Gastroesophageal sphincter (tissue), 4 donors: Measurements from ENCODE around the gene SEMA4A. TPM values are rescaled to one million over a fixed set of nuclear protein-coding genes. Genes with fewer than 3 reads are reported as not detected.
A peak's percentile ranks its signal among the peaks of the same experiment; 100 is the strongest.

Experiments used
- ATAC-seq: fragments of 150-250 bp; one replicate; pipeline ENCODE4 v1.9.1; 2016; ENCODE audit warnings: mild to moderate bottlenecking, moderate library complexity
- H3K27ac ChIP-seq, 4 donors: fragments of 200-600 bp; sonication (generic) in 3 of 4; 1 replicate in 3 of 4; 2 replicates in 1 of 4; pipeline ENCODE4 v1.5.1; 2016 to 2019
- H3K27me3 ChIP-seq: fragments of 200-600 bp; sonication (generic); one replicate; pipeline ENCODE4 v1.5.1; 2019
- H3K36me3 ChIP-seq, 2 donors: fragments of 200-600 bp; sonication (generic); one replicate each; pipeline ENCODE4 v1.5.1; 2019; ENCODE audit warnings: control low read depth in 1 of 2
- H3K4me1 ChIP-seq, 3 donors: fragments of 200-600 bp; sonication (generic); 1 replicate in 2 of 3; 2 replicates in 1 of 3; pipeline ENCODE4 v1.5.1; 2016 to 2019; ENCODE audit warnings: control low read depth in 2 of 3
- H3K4me3 ChIP-seq, 2 donors: fragments of 200-600 bp; sonication (generic); one replicate each; pipeline ENCODE4 v1.5.1; 2019; ENCODE audit warnings: mild to moderate bottlenecking in 1 of 2, moderate library complexity in 1 of 2
- H3K9me3 ChIP-seq, 3 donors: fragments of 200-600 bp; sonication (generic); one replicate each; pipeline ENCODE4 v1.5.1; 2017 to 2019; ENCODE audit warnings: control low read depth in 2 of 3
- EP300 ChIP-seq: sonication (generic); formaldehyde crosslinking; IDR thresholded peaks from one replicate; pipeline ENCODE4 v1.6.1; 2017; ENCODE audit warnings: antibody characterized with exemption, mild to moderate bottlenecking
- POLR2A ChIP-seq, 2 donors: fragments of 450-650 bp; IDR thresholded peaks; one replicate each; pipeline ENCODE4 v1.6.1; 2017; ENCODE audit warnings: antibody characterized with exemption in 2 of 2, mild to moderate bottlenecking in 2 of 2, moderate library complexity in 1 of 2
- POLR2AphosphoS5 ChIP-seq: sonication (generic); formaldehyde crosslinking; IDR thresholded peaks from one replicate; pipeline ENCODE4 v1.6.1; 2017; ENCODE audit warnings: antibody characterized with exemption
- WGBS, 2 donors: methylation state at CpG; one replicate each; pipeline ENCODE4 v1.1.5; 2018; ENCODE audit warnings: low coverage in 1 of 2; 5-methylcytosine and 5-hydroxymethylcytosine counted together
- total RNA-seq, 4 donors: library from RNA; depleted of rRNA; stranded (reverse); fragments of >200 nt; gene quantifications; one replicate each; pipeline ENCODE4 v1.1.0, GENCODE V29; 2016
- TF ChIP-seq, protein P1 (sequence below), 4 experiments: fragments of 200-600 bp in 2 of 4; fragments of 450-650 bp in 2 of 4; sonication (generic) in 1 of 4; IDR thresholded peaks; one replicate each; pipeline ENCODE4 v1.5.1; 2017 to 2019; ENCODE audit warnings: antibody characterized with exemption in 4 of 4, mild to moderate bottlenecking in 2 of 4, moderate library complexity in 2 of 4

SEMA4A gene
- total RNA-seq, 4 donors from 2014 or later = 1.7 to 7.5 (median 3.4) TPM

DNA sequence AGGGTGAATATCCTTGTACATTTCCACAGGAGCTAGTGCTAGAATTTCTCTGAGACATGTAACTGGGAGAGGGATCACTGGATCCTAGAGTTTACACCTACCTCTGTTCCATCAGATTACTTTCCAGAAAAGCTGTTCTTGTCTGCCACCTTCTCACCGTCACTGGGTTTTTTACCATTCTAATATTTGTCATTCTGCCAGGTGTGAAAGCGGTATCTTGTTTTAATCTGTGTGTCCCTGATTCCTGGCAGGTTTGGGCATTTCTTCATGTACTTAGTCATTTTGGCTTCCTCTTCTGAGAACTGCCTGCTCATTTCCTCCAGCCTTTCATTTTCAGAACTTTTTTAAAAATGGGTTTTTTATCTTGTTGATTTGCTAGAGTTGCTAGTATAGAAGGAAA lies 64.5 kb downstream of the SEMA4A start:
- Histone ChIP-seq H3K4me1 (peaks cover 0 to 40% (median 7%) of the 10 kb centered on the region in 3 donors), H3K4me3 (no peak overlapping the region), H3K27me3 (no peaks in the 10 kb centered on the region), H3K9me3 (no peaks in the 10 kb centered on the region), H3K36me3 (peaks cover 0 to 39% of the 10 kb centered on the region in 2 donors), H3K27ac (peak overlapping the region in 3 of 4 donors; percentile 12 to 61 (median 39))
- 30 to 70% methylated on average over 2 of the region's 2 CpGs for WGBS, 2 donors
- ATAC-seq = no peak
- TF ChIP-seq EP300 = no peak
- TF ChIP-seq POLR2AphosphoS5 = peak; percentile 59
- TF ChIP-seq, protein P1, sequence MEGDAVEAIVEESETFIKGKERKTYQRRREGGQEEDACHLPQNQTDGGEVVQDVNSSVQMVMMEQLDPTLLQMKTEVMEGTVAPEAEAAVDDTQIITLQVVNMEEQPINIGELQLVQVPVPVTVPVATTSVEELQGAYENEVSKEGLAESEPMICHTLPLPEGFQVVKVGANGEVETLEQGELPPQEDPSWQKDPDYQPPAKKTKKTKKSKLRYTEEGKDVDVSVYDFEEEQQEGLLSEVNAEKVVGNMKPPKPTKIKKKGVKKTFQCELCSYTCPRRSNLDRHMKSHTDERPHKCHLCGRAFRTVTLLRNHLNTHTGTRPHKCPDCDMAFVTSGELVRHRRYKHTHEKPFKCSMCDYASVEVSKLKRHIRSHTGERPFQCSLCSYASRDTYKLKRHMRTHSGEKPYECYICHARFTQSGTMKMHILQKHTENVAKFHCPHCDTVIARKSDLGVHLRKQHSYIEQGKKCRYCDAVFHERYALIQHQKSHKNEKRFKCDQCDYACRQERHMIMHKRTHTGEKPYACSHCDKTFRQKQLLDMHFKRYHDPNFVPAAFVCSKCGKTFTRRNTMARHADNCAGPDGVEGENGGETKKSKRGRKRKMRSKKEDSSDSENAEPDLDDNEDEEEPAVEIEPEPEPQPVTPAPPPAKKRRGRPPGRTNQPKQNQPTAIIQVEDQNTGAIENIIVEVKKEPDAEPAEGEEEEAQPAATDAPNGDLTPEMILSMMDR (IDR thresholded peaks at IDR 0.05) = no peak
- no peak for TF ChIP-seq POLR2A (IDR thresholded peaks at IDR 0.05)

DNA sequence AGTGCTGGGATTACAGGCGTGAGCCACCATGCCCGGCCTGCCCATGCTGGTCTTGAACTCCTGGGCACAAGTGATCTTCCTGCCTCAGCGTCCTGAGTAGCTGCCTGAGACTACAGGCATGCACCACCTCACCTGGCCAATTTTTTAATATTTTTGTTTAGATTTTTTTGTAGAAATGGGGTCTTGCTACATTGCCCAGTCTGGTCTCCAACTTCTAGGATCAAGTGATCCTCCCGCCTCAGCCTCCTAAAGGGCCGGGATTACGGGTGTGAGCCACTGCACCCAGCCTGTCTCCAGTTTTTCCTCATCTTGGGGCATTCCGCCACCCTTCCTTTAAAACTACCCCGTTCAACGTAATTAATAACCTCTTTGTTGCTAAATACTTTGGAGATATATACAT lies 66.8 kb downstream of the SEMA4A start:
- TF ChIP-seq, protein P1 (IDR thresholded peaks at IDR 0.05) = no peak
- TF ChIP-seq POLR2A (IDR thresholded peaks at IDR 0.05) = no peak
- TF ChIP-seq EP300 = no peak
- no peak for TF ChIP-seq POLR2AphosphoS5
- ATAC-seq = no peak
- no peak overlapping the region for H3K27ac ChIP-seq
- H3K27me3 ChIP-seq = no peaks in the 10 kb centered on the region
- 96 to 100% methylated on average over 5 to 6 of the region's 9 CpGs for WGBS, 2 donors
- H3K36me3 ChIP-seq = peaks cover 0 to 59% of the 10 kb centered on the region in 2 donors
- H3K4me3 ChIP-seq = no peak overlapping the region
- peaks cover 0 to 28% (median 0%) of the 10 kb centered on the region in 3 donors for H3K4me1 ChIP-seq
- no peaks in the 10 kb centered on the region for H3K9me3 ChIP-seq

DNA sequence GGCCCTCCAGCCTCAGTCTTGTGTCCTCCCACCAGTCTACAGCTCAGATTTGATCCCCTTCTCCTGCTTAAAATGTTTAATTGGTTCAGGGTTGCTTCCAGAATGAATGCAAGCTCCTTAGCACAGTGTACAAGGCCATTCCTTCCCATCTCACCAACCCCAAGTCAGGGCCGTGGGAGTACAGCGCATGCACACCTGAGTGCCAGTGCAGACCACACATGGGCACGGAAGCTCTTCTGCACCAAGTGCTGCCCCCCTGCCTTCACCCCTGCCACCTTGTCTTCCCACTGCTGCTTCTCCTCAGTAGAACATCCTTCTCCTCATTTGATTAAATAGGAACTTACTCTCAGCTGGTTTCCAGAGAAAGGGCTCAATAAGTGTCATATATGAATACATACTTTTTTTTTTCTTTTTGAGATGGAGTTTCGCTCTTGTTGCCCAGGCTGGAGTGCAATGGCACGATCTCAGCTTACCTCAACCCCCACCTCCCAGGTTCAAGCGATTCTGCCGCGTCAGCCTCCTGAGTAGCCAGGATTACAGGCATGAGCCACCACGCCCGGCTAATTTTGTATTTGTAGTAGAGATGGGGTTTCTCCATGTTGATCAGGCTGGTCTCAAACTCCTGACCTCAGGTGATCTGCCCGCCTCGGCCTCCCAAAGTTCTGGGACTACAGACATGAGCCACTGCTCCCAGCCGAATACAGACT lies 68.8 kb downstream of the SEMA4A start:
- no peak overlapping the region for H3K4me3 ChIP-seq
- no peak overlapping the region for H3K27ac ChIP-seq
- WGBS, 2 donors = 87 to 90% methylated on average over 2 to 8 of the region's 13 CpGs
- no peaks in the 10 kb centered on the region for H3K9me3 ChIP-seq
- H3K27me3 ChIP-seq = no peaks in the 10 kb centered on the region
- ATAC-seq = no peak
- TF ChIP-seq POLR2A (IDR thresholded peaks at IDR 0.05) (no peak), POLR2AphosphoS5 (no peak), EP300 (no peak)
- TF ChIP-seq, protein P1 (IDR thresholded peaks at IDR 0.05) = no peak
- H3K36me3 ChIP-seq = peaks cover 0 to 67% of the 10 kb centered on the region in 2 donors
- H3K4me1 ChIP-seq = peaks cover 0 to 28% (median 0%) of the 10 kb centered on the region in 3 donors

DNA sequence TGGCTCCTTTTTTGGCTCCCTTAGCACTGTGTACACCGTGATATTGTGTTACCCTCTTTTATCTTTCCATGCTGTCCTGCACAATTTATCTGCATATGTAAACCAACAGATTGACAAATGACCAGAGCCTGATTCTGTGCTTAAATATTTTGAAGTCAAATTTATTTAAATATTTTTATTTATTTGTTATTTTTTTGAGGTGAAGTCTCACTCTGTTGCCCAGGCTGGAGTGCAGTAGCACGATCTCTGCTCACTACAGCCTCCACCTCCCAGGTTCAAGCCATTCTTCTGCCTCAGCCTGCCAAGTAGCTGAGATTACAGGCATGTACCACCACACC lies 72.3 kb downstream of the SEMA4A start:
- H3K4me3 ChIP-seq = no peak overlapping the region
- H3K36me3 ChIP-seq = peaks cover 0 to 71% of the 10 kb centered on the region in 2 donors
- TF ChIP-seq POLR2AphosphoS5 = no peak
- TF ChIP-seq, protein P1 (IDR thresholded peaks at IDR 0.05) = no peak
- TF ChIP-seq POLR2A (IDR thresholded peaks at IDR 0.05) = no peak
- TF ChIP-seq EP300 = no peak
- peaks cover 0 to 28% (median 0%) of the 10 kb centered on the region in 3 donors for H3K4me1 ChIP-seq
- H3K27me3 ChIP-seq = no peaks in the 10 kb centered on the region
- 0 to 14% methylated on average over 2 of the region's 2 CpGs for WGBS, 2 donors
- H3K9me3 ChIP-seq = no peaks in the 10 kb centered on the region
- ATAC-seq = no peak
- H3K27ac ChIP-seq = no peak overlapping the region

DNA sequence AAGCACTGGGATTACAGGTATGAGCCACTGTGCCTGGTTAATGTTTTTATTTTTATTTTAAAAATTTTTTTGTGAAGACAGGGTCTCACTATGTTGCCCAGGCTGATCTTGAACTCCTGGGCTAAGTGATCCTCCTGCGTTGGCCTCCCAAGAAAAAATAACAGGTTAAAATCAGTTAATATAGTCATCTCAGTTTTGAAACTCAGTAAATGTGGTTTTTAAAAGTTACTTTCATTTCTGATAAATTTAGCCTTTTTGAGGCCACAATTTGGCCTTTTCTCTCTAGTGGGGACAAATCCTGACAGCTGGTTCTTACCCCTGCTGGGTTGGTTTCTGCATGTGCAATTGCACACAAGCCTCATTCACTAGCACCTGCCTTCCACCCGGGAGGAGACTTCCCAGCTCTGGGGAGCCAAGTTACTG lies 72.7 kb downstream of the SEMA4A start:
- 78 to 79% methylated on average over 1 of the region's 2 CpGs for WGBS, 2 donors
- Histone ChIP-seq H3K27ac (no peak overlapping the region), H3K4me1 (peaks cover 0 to 29% (median 0%) of the 10 kb centered on the region in 3 donors), H3K27me3 (no peaks in the 10 kb centered on the region), H3K9me3 (no peaks in the 10 kb centered on the region), H3K36me3 (peaks cover 0 to 66% of the 10 kb centered on the region in 2 donors), H3K4me3 (no peak overlapping the region)
- no peak for ATAC-seq
- TF ChIP-seq POLR2A (IDR thresholded peaks at IDR 0.05) (no peak), EP300 (no peak), POLR2AphosphoS5 (no peak)
- TF ChIP-seq, protein P1 (IDR thresholded peaks at IDR 0.05) = no peak
